ENCODE data around the gene KHK.
"Not testable (repeated sequence)": the region's sequence is repeated elsewhere in the genome, so short reads cannot be mapped to it uniquely, and the experiment has no call there.

The KHK gene

GRCh38 chr2:27102329-27102728 lies 15.8 kb downstream of the KHK start:
- Mint-ChIP-seq H3K4me3 (no peak overlapping the region), H3K9me3 (no peaks in the 10 kb centered on the region), H3K36me3 (ENCODE audit: low read depth) (no peaks in the 10 kb centered on the region), H3K4me1 (peaks cover 12% of the 10 kb centered on the region), H3K27ac (no peak overlapping the region), H3K27me3 (ENCODE audit: low read depth, poor library complexity) (peaks cover 22% of the 10 kb centered on the region)
- DNase-seq: no peak
- TF ChIP-seq, protein P1, sequence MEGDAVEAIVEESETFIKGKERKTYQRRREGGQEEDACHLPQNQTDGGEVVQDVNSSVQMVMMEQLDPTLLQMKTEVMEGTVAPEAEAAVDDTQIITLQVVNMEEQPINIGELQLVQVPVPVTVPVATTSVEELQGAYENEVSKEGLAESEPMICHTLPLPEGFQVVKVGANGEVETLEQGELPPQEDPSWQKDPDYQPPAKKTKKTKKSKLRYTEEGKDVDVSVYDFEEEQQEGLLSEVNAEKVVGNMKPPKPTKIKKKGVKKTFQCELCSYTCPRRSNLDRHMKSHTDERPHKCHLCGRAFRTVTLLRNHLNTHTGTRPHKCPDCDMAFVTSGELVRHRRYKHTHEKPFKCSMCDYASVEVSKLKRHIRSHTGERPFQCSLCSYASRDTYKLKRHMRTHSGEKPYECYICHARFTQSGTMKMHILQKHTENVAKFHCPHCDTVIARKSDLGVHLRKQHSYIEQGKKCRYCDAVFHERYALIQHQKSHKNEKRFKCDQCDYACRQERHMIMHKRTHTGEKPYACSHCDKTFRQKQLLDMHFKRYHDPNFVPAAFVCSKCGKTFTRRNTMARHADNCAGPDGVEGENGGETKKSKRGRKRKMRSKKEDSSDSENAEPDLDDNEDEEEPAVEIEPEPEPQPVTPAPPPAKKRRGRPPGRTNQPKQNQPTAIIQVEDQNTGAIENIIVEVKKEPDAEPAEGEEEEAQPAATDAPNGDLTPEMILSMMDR (IDR thresholded peaks at IDR 0.05): no peak

DNA sequence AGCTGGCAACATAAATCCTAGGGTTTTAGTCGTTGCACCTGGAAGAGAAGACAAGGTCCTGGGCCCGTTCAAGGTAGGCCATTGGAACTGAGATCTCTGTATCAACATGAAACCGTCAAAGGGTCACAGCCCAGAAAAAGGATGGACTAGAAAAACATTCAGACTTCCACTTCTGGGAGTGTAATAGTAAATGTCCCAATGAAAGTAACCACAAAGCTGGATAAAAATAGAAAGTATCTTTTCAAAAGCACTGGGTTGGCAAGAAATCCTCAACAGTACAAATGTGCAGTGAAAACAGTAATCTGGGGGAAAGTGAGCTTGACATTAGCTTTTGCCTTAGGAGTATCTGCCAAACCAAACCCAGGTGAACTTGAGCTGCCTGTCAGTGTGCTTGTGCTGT lies 19.4 kb downstream of the KHK start:
- H3K36me3 Mint-ChIP-seq (ENCODE audit: low read depth): no peaks in the 10 kb centered on the region
- H3K4me1 Mint-ChIP-seq: peaks cover 5% of the 10 kb centered on the region
- no peak overlapping the region for H3K4me3 Mint-ChIP-seq
- TF ChIP-seq, protein P1 (IDR thresholded peaks at IDR 0.05): no peak
- no peak for DNase-seq
- H3K9me3 Mint-ChIP-seq: no peaks in the 10 kb centered on the region
- peaks cover 27% of the 10 kb centered on the region for H3K27me3 Mint-ChIP-seq (ENCODE audit: low read depth, poor library complexity)
- no peak overlapping the region for H3K27ac Mint-ChIP-seq

DNA sequence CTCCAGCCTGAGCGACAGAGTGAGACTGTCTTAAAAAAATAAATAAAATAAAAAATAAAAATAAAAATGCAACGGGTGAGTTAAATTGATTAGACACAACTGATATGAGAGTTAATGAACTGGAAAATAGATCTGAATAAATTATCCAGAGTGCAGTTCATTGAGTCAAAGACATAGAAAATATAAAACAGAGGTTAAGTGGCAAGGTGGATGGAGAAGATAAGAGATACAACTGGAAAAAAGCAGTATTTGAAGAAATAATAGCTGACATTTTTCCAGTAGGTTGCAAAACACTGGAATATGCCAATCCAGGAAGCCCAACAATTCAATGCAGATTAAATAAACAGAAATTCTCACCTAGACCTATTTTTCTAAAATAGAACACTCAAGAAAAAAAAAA lies 21.6 kb downstream of the KHK start:
- Mint-ChIP-seq H3K4me3 (no peak overlapping the region), H3K27me3 (ENCODE audit: low read depth, poor library complexity) (peaks cover 31% of the 10 kb centered on the region), H3K36me3 (ENCODE audit: low read depth) (no peaks in the 10 kb centered on the region), H3K4me1 (peaks cover 5% of the 10 kb centered on the region), H3K27ac (no peak overlapping the region), H3K9me3 (no peaks in the 10 kb centered on the region)
- TF ChIP-seq, protein P1 (IDR thresholded peaks at IDR 0.05): no peak
- DNase-seq: no peak

GRCh38 chr2:27109083-27109482 lies 22.5 kb downstream of the KHK start:
- peaks cover 5% of the 10 kb centered on the region for H3K4me1 Mint-ChIP-seq
- no peaks in the 10 kb centered on the region for H3K9me3 Mint-ChIP-seq
- peaks cover 38% of the 10 kb centered on the region for H3K27me3 Mint-ChIP-seq (ENCODE audit: low read depth, poor library complexity)
- no peak overlapping the region for H3K4me3 Mint-ChIP-seq
- no peak overlapping the region for H3K27ac Mint-ChIP-seq
- TF ChIP-seq, protein P1 (IDR thresholded peaks at IDR 0.05): no peak
- H3K36me3 Mint-ChIP-seq (ENCODE audit: low read depth): no peaks in the 10 kb centered on the region
- no peak for DNase-seq

- H3K4me3 Mint-ChIP-seq; DNase-seq; H3K36me3 Mint-ChIP-seq (ENCODE audit: low read depth); H3K4me1 Mint-ChIP-seq; H3K27ac Mint-ChIP-seq; H3K9me3 Mint-ChIP-seq: not testable (repeated sequence)
- H3K27me3 Mint-ChIP-seq (ENCODE audit: low read depth, poor library complexity): peaks cover 40% of the 10 kb centered on the region
Observed at GRCh38 chr2:27110603-27111352, 24.2 kb downstream of the KHK start.

DNA sequence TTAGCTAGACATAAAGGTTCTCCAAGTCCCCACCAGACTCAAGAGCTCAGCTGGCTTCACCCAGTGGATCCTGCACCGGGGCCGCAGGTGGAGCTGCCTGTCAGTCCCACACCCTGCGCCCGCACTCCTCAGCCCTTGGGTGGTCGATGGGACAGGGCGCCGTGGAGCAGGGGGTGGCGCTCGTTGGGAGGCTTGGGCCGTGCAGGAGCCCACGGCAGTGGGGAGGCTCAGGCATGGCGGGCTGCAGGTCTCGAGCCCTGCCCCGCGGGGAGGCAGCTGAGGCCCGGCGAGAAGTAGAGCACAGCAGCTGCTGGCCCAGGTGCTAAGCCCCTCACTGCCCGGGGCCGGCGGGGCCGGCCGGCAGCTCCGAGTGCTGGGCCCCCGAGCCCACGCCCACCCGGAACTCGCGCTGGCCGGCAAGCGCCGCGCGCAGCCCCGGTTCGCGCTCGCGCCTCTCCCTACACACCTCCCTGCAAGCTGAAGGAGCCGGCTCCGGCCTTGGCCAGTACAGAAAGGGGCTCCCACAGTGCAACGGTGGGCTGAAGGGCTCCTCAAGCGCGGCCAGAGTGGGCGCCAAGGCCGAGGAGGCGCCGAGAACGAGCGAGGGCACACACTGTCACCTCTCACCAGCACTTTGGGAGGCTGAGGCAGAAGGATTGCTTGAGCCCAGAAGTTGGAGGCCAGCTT lies 25.0 kb downstream of the KHK start:
- H3K4me1 Mint-ChIP-seq; DNase-seq; H3K4me3 Mint-ChIP-seq; H3K9me3 Mint-ChIP-seq; H3K27ac Mint-ChIP-seq; H3K36me3 Mint-ChIP-seq (ENCODE audit: low read depth): not testable (repeated sequence)
- H3K27me3 Mint-ChIP-seq (ENCODE audit: low read depth, poor library complexity): peaks cover 46% of the 10 kb centered on the region

GRCh38 chr2:27115519-27115918 lies 28.9 kb downstream of the KHK start:
- H3K27me3 Mint-ChIP-seq (ENCODE audit: low read depth, poor library complexity): peaks cover 76% of the 10 kb centered on the region
- peaks cover 9% of the 10 kb centered on the region for H3K9me3 Mint-ChIP-seq
- TF ChIP-seq, protein P1 (IDR thresholded peaks at IDR 0.05): no peak
- no peak overlapping the region for H3K27ac Mint-ChIP-seq
- no peak overlapping the region for H3K4me3 Mint-ChIP-seq
- H3K4me1 Mint-ChIP-seq: peaks cover 4% of the 10 kb centered on the region
- H3K36me3 Mint-ChIP-seq (ENCODE audit: low read depth): no peaks in the 10 kb centered on the region
- DNase-seq: no peak

All from nephron progenitor cell (in vitro differentiated cells).